HK-2 (cell line): ENCODE measurements around the gene DEK.
"Not testable (repeated sequence)": the region's sequence is repeated elsewhere in the genome, so short reads cannot be mapped to it uniquely, and the experiment has no call there.

Experiments
- DNase-seq: peaks from one replicate; pipeline ENCODE4 v3.0.0-alpha.2; 2018; ENCODE audit not compliant: unreplicated experiment

Gene DEK

GRCh38 chr6:18240230-18240629 lies 24.1 kb downstream of the DEK start:
- DNase-seq, result no peak

GRCh38 chr6:18237167-18237566 lies 27.2 kb downstream of the DEK start:
- DNase-seq, result no peak

GRCh38 chr6:18235524-18235923 lies 28.8 kb downstream of the DEK start:
- DNase-seq, result no peak

GRCh38 chr6:18234564-18234963 lies 29.8 kb downstream of the DEK start:
- DNase-seq, result no peak

- DNase-seq, result not testable (repeated sequence)
Observed at GRCh38 chr6:18233770-18234169, 30.6 kb downstream of the DEK start.

GRCh38 chr6:18231856-18232255 lies 32.5 kb downstream of the DEK start:
- DNase-seq, result not testable (repeated sequence)

- DNase-seq, result not testable (repeated sequence)
Observed at GRCh38 chr6:18228590-18228989, 35.7 kb downstream of the DEK start.

GRCh38 chr6:18227166-18227565 lies 37.2 kb downstream of the DEK start:
- DNase-seq, result not testable (repeated sequence)

GRCh38 chr6:18226451-18227105 lies 37.8 kb downstream of the DEK start:
- DNase-seq, result not testable (repeated sequence)

- DNase-seq, result no peak
Observed at GRCh38 chr6:18221288-18221615, 43.1 kb downstream of the DEK start.

GRCh38 chr6:18219591-18219990 lies 44.7 kb downstream of the DEK start:
- no peak for DNase-seq

- DNase-seq, result no peak
Observed at GRCh38 chr6:18218233-18218632, 46.1 kb downstream of the DEK start.

GRCh38 chr6:18216411-18216810 lies 47.9 kb downstream of the DEK start:
- peak; percentile 28 for DNase-seq

GRCh38 chr6:18215436-18215835 lies 48.9 kb downstream of the DEK start:
- no peak for DNase-seq

GRCh38 chr6:18214003-18214402 lies 50.3 kb downstream of the DEK start:
- DNase-seq, result no peak

GRCh38 chr6:18213439-18213838 lies 50.9 kb downstream of the DEK start:
- no peak for DNase-seq

GRCh38 chr6:18212231-18212630 lies 52.1 kb downstream of the DEK start:
- no peak for DNase-seq

GRCh38 chr6:18211338-18211737 lies 53.0 kb downstream of the DEK start:
- no peak for DNase-seq

GRCh38 chr6:18210707-18211106 lies 53.6 kb downstream of the DEK start:
- DNase-seq, result no peak

GRCh38 chr6:18209539-18210197 lies 54.7 kb downstream of the DEK start:
- DNase-seq, result no peak

GRCh38 chr6:18208778-18209177 lies 55.6 kb downstream of the DEK start:
- not testable (repeated sequence) for DNase-seq

- no peak for DNase-seq
Observed at GRCh38 chr6:18207949-18208348, 56.4 kb downstream of the DEK start.

- no peak for DNase-seq
Observed at GRCh38 chr6:18207438-18207837, 56.9 kb downstream of the DEK start.

GRCh38 chr6:18206591-18206990 lies 57.7 kb downstream of the DEK start:
- no peak for DNase-seq
